CD1c-positive myeloid dendritic cell (primary cell): ENCODE data around the gene OR14J1.
"Not testable (repeated sequence)": the region's sequence is repeated elsewhere in the genome, so short reads cannot be mapped to it uniquely, and the experiment has no call there.

ENCODE experiments used
- DNase-seq: peaks from one replicate; pipeline ENCODE4 v3.0.0-alpha.2; 2016; ENCODE audit errors: extremely low spot score

The OR14J1 gene

GRCh38 chr6:29301316-29301715, at the start of gene OR14J1:
TSS of gene OR14J1 (plus strand) at chr6:29301701. CDS start at chr6:29306690, 4,989 bp downstream.
- no peak for DNase-seq

GRCh38 chr6:29251736-29252135, 49.8 kb upstream of the OR14J1 start:
- no peak for DNase-seq

- no peak for DNase-seq
Observed at GRCh38 chr6:29255530-29255929, 46.0 kb upstream of the OR14J1 start.

- DNase-seq, result no peak
Observed at GRCh38 chr6:29259721-29260120, 41.8 kb upstream of the OR14J1 start.

GRCh38 chr6:29263001-29263400, 38.5 kb upstream of the OR14J1 start:
- no peak for DNase-seq

- no peak for DNase-seq
Observed at GRCh38 chr6:29294499-29294914, 7.0 kb upstream of the OR14J1 start.

- no peak for DNase-seq
Observed at GRCh38 chr6:29295181-29295585, 6.3 kb upstream of the OR14J1 start.

- DNase-seq, result no peak
Observed at GRCh38 chr6:29295623-29296022, 5.9 kb upstream of the OR14J1 start.

GRCh38 chr6:29319931-29320330, 18.4 kb downstream of the OR14J1 start:
- no peak for DNase-seq

- not testable (repeated sequence) for DNase-seq
Observed at GRCh38 chr6:29323332-29323731, 21.8 kb downstream of the OR14J1 start.

- no peak for DNase-seq
Observed at GRCh38 chr6:29325777-29326176, 24.3 kb downstream of the OR14J1 start.

GRCh38 chr6:29332676-29333075, 31.2 kb downstream of the OR14J1 start:
- DNase-seq, result no peak

- DNase-seq, result no peak
Observed at GRCh38 chr6:29336269-29336668, 34.8 kb downstream of the OR14J1 start.

- DNase-seq, result no peak
Observed at GRCh38 chr6:29345380-29345779, 43.9 kb downstream of the OR14J1 start.

- DNase-seq, result not testable (repeated sequence)
Observed at GRCh38 chr6:29349348-29349747, 47.8 kb downstream of the OR14J1 start.

- DNase-seq, result no peak
Observed at GRCh38 chr6:29354980-29355379, 53.5 kb downstream of the OR14J1 start.

GRCh38 chr6:29355603-29356002, 54.1 kb downstream of the OR14J1 start:
- DNase-seq, result no peak
